Tibial nerve (tissue), 4 donors: ENCODE results near the gene NYAP2. TPM values are rescaled to one million over a fixed set of nuclear protein-coding genes. Genes with fewer than 3 reads are reported as not detected.

Experiments
- DNase-seq, 2 donors: peaks; one replicate each; pipeline ENCODE4 v3.0.0-alpha.2; 2019; ENCODE audit warnings: low spot score in 2 of 2
- H3K27ac ChIP-seq, 4 donors: fragments of 200-600 bp; sonication (generic) in 3 of 4; one replicate each; pipeline ENCODE4 v1.5.1; 2017 to 2019; ENCODE audit warnings: mild to moderate bottlenecking in 1 of 4
- H3K27me3 ChIP-seq, 2 donors: fragments of 200-600 bp; sonication (generic) in 1 of 2; one replicate each; pipeline versions ENCODE4 v1.5.1 to v1.6.0; 2017 to 2019
- H3K36me3 ChIP-seq, 3 donors: fragments of 200-600 bp; sonication (generic); one replicate each; pipeline ENCODE4 v1.5.1; 2018 to 2019
- H3K4me1 ChIP-seq, 4 donors: fragments of 200-600 bp; sonication (generic) in 3 of 4; one replicate each; pipeline ENCODE4 v1.5.1; 2017 to 2019
- H3K4me3 ChIP-seq, 4 donors: fragments of 200-600 bp; sonication (generic) in 3 of 4; one replicate each; pipeline ENCODE4 v1.5.1; 2017 to 2019; ENCODE audit warnings: mild to moderate bottlenecking in 1 of 4, moderate library complexity in 1 of 4
- H3K9me3 ChIP-seq, 4 donors: fragments of 200-600 bp; sonication (generic) in 3 of 4; one replicate each; pipeline ENCODE4 v1.5.1; 2017 to 2019
- CTCF ChIP-seq, 5 experiments: fragments of 200-600 bp in 3 of 5; fragments of 450-650 bp in 2 of 5; sonication (generic) in 3 of 5; IDR thresholded peaks; one replicate each; pipeline ENCODE4 v1.5.1; 2016 to 2019; ENCODE audit warnings: antibody characterized with exemption in 5 of 5, mild to moderate bottlenecking in 3 of 5, moderate library complexity in 2 of 5
- EP300 ChIP-seq, 2 donors: sonication (generic); formaldehyde crosslinking; IDR thresholded peaks; one replicate each; pipeline ENCODE4 v1.6.1; 2017; ENCODE audit warnings: antibody characterized with exemption in 2 of 2, mild to moderate bottlenecking in 1 of 2
- POLR2A ChIP-seq, 2 donors: fragments of 450-650 bp; IDR thresholded peaks; one replicate each; pipeline ENCODE4 v1.6.1; 2017; ENCODE audit warnings: antibody characterized with exemption in 2 of 2, mild to moderate bottlenecking in 2 of 2, moderate library complexity in 2 of 2
- WGBS, 2 donors: methylation state at CpG; one replicate each; pipeline ENCODE4 v1.1.5; 2018; 5-methylcytosine and 5-hydroxymethylcytosine counted together
- total RNA-seq, 4 donors: library from RNA; depleted of rRNA; stranded (reverse); fragments of >200 nt; gene quantifications; one replicate each; pipeline ENCODE4 v1.1.0, GENCODE V29; 2016

The NYAP2 gene
- total RNA-seq, 4 donors from 2014 or later: under 0.01 TPM; not detected in 3

GRCh38 chr2:225556461-225556860 lies 157.0 kb downstream of the NYAP2 start:
- Histone ChIP-seq H3K9me3 (no peaks in the 10 kb centered on the region), H3K4me1 (no peaks in the 10 kb centered on the region), H3K4me3 (no peak overlapping the region), H3K36me3 (no peaks in the 10 kb centered on the region), H3K27ac (no peak overlapping the region), H3K27me3 (no peaks in the 10 kb centered on the region)
- no peak for DNase-seq
- TF ChIP-seq EP300 (IDR thresholded peaks at IDR 0.05) (no peak), POLR2A (IDR thresholded peaks at IDR 0.05) (no peak), CTCF (IDR thresholded peaks at IDR 0.05) (no peak)

GRCh38 chr2:225558399-225559071 lies 159.0 kb downstream of the NYAP2 start:
- DNase-seq: no peak
- Histone ChIP-seq H3K9me3 (no peaks in the 10 kb centered on the region), H3K4me1 (no peaks in the 10 kb centered on the region), H3K36me3 (no peaks in the 10 kb centered on the region), H3K27ac (no peak overlapping the region), H3K27me3 (no peaks in the 10 kb centered on the region), H3K4me3 (no peak overlapping the region)
- TF ChIP-seq POLR2A (IDR thresholded peaks at IDR 0.05) (no peak), CTCF (IDR thresholded peaks at IDR 0.05) (no peak), EP300 (IDR thresholded peaks at IDR 0.05) (no peak)
- 61% methylated on average over 6 of the region's 6 CpGs for WGBS, 2 donors

DNA sequence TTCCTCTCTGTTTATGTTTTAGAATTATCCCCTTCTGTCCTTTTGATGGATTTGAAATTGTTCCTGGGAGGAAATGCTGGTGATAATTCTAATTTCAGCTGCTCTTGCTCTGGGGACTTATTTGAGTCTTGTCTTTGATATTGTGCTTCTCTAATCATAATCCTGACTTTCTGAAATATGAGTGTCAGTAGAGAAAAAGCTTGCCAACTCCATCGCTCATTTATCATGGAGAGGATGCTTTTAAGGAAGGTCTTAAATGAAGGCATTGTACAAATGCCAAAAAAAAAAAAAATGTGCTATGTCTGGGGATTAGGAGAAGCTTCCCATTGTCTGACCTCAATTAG lies 159.5 kb downstream of the NYAP2 start:
- Histone ChIP-seq H3K27ac (no peak overlapping the region), H3K4me3 (no peak overlapping the region), H3K9me3 (no peaks in the 10 kb centered on the region), H3K27me3 (no peaks in the 10 kb centered on the region), H3K4me1 (no peaks in the 10 kb centered on the region), H3K36me3 (no peaks in the 10 kb centered on the region)
- no peak for DNase-seq
- TF ChIP-seq EP300 (IDR thresholded peaks at IDR 0.05) (no peak), POLR2A (IDR thresholded peaks at IDR 0.05) (no peak)
- WGBS, 2 donors: 12 to 22% methylated on average over 1 of the region's 1 CpG

DNA sequence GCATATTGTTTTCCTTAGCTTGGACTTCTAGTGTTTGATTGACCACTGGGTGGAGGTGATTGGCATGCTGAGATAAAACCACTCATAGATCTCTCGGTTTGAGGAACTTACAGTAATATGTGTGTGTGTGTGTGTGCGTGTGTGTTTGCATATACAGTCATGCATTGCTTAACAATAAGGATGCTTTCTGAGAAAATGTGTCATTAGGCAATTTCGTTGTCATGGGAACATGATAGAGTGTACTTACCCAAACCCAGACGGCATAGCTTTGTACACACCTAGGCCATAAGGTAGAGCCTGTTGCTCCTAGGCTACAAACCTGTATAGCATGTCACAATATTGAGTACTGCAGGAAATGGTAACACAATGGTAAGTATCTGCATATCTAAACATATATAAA lies 167.3 kb downstream of the NYAP2 start:
- no peak for DNase-seq
- no peak for TF ChIP-seq EP300 (IDR thresholded peaks at IDR 0.05)
- no peak for TF ChIP-seq CTCF (IDR thresholded peaks at IDR 0.05)
- TF ChIP-seq POLR2A (IDR thresholded peaks at IDR 0.05): no peak
- Histone ChIP-seq H3K9me3 (peaks cover 0 to 5% (median 0%) of the 10 kb centered on the region in 4 donors), H3K4me1 (no peaks in the 10 kb centered on the region), H3K36me3 (no peaks in the 10 kb centered on the region), H3K27ac (no peak overlapping the region), H3K4me3 (no peak overlapping the region), H3K27me3 (no peaks in the 10 kb centered on the region)
- 67 to 80% methylated on average over 4 of the region's 4 CpGs for WGBS, 2 donors

GRCh38 chr2:225569995-225570394 lies 170.5 kb downstream of the NYAP2 start:
- Histone ChIP-seq H3K4me3 (no peak overlapping the region), H3K9me3 (peaks cover 0 to 6% (median 0%) of the 10 kb centered on the region in 4 donors), H3K36me3 (no peaks in the 10 kb centered on the region), H3K4me1 (no peaks in the 10 kb centered on the region), H3K27me3 (no peaks in the 10 kb centered on the region), H3K27ac (no peak overlapping the region)
- no peak for DNase-seq
- TF ChIP-seq CTCF (IDR thresholded peaks at IDR 0.05) (no peak), EP300 (IDR thresholded peaks at IDR 0.05) (no peak), POLR2A (IDR thresholded peaks at IDR 0.05) (no peak)

GRCh38 chr2:225573603-225574002 lies 174.1 kb downstream of the NYAP2 start:
- 75 to 79% methylated on average over 3 of the region's 3 CpGs for WGBS, 2 donors
- no peak for DNase-seq

More at GRCh38 chr2:225573603-225574002, 174.1 kb downstream of the NYAP2 start:
- no peaks in the 10 kb centered on the region for H3K4me1 ChIP-seq
- H3K27me3 ChIP-seq: no peaks in the 10 kb centered on the region
- no peak overlapping the region for H3K27ac ChIP-seq
- H3K4me3 ChIP-seq: no peak overlapping the region
- H3K9me3 ChIP-seq: peaks cover 0 to 9% (median 0%) of the 10 kb centered on the region in 4 donors
- no peak for TF ChIP-seq EP300 (IDR thresholded peaks at IDR 0.05)
- no peak for TF ChIP-seq POLR2A (IDR thresholded peaks at IDR 0.05)
- TF ChIP-seq CTCF (IDR thresholded peaks at IDR 0.05): no peak
- no peaks in the 10 kb centered on the region for H3K36me3 ChIP-seq
